HCT116 (cell line): ENCODE measurements around the gene CSNK1G1. TPM values are rescaled to one million over a fixed set of nuclear protein-coding genes. Genes with fewer than 3 reads are reported as not detected.

Experiments used
- ATAC-seq: fragments of 200-7000 bp; cut with Tn5 transposase; 2 replicates; pipeline ENCODE4 v1.9.1; 2020; ENCODE audit warnings: mild to moderate bottlenecking, moderate library complexity
- BruUV-seq: library from RNA; stranded (reverse); fragments of 400-500 nt; replicated peaks from 2 replicates; lab custom pipeline; 2021; lab: Mats Ljungman, UMichigan
- CTCF ChIA-PET: fragments of 300-600 bp; sonication (Branson Sonifier 250); formaldehyde crosslinking; loops from one replicate; lab custom pipeline; 2021; ENCODE audit warnings: antibody characterized with exemption; lab: Charles Lee
- POLR2A ChIA-PET: fragments of 300-600, 350-600 bp; sonication (Branson Sonifier 250); formaldehyde crosslinking; loops from one replicate; lab custom pipeline; 2021; ENCODE audit warnings: antibody characterized with exemption; lab: Charles Lee
- RAD21 ChIA-PET, 2 experiments: fragments of 300-600 bp; sonication (Branson Sonifier 250); formaldehyde crosslinking; loops; one replicate each; lab custom pipeline; 2023; ENCODE audit warnings: low total read pairs in 2 of 2; ENCODE audit not compliant: uncharacterized antibody in 2 of 2, unreplicated experiment in 2 of 2, low non-redundant PET in 1 of 2; lab: Charles Lee
- DNase-seq: peaks from one replicate; pipeline ENCODE4 v3.0.0-alpha.2; 2010; ENCODE audit warnings: low read depth, low spot score
- H2AFZ ChIP-seq: fragments of 200-600 bp; shearing (Covaris generic), sonication (generic); 2 replicates; pipeline ENCODE4 v1.6.1; 2017; ENCODE audit warnings: low read depth, mixed run types, mixed read lengths, antibody characterized with exemption, low read length; ENCODE audit not compliant: poor library complexity, severe bottlenecking
- H3K27ac ChIP-seq: 2 replicates; pipeline ENCODE4 v1.5.1; 2012; ENCODE audit warnings: low read depth, low read length
- H3K27me3 ChIP-seq: fragments of 200-600 bp; sonication (generic); 2 replicates; pipeline ENCODE4 v1.6.1; 2016; ENCODE audit warnings: mixed run types, low read length, mixed read lengths; ENCODE audit not compliant: insufficient read depth
- H3K36me3 ChIP-seq, 2 experiments: fragments of 200-500 bp in 1 of 2; fragments of 200-600 bp in 1 of 2; sonication (Bioruptor generic) in 1 of 2; sonication (generic) in 1 of 2; 2 replicates each; pipeline versions ENCODE4 v1.5.1 to v1.6.1; 2014 to 2016; ENCODE audit warnings: low read length in 2 of 2, inconsistent platforms in 1 of 2, mixed read lengths in 1 of 2, mixed run types in 1 of 2; ENCODE audit not compliant: insufficient read depth in 2 of 2, control insufficient read depth in 1 of 2
- H3K4me1 ChIP-seq, 2 experiments: fragments of 200-600 bp in 1 of 2; sonication (generic) in 1 of 2; 2 replicates each; pipeline versions ENCODE4 v1.5.1 to v1.6.1; 2012 to 2017; ENCODE audit warnings: low read length in 2 of 2, inconsistent platforms in 1 of 2, mild to moderate bottlenecking in 1 of 2, mixed read lengths in 1 of 2, mixed run types in 1 of 2, moderate library complexity in 1 of 2; ENCODE audit not compliant: insufficient read depth in 2 of 2, control insufficient read depth in 1 of 2
- H3K4me2 ChIP-seq: fragments of 200-600 bp; sonication (generic); 2 replicates; pipeline ENCODE4 v1.6.1; 2017; ENCODE audit warnings: mixed run types, low read length, mixed read lengths
- H3K4me3 ChIP-seq, 2 experiments: fragments of 200-600 bp in 1 of 2; sonication (generic) in 1 of 2; replicated peaks in 1 of 2; 2 replicates each; pipeline ENCODE4 v1.5.1; 2011 to 2016; ENCODE audit warnings: low read length in 2 of 2, control low read depth in 1 of 2, low read depth in 1 of 2, mild to moderate bottlenecking in 1 of 2, mixed read lengths in 1 of 2, mixed run types in 1 of 2
- H3K79me2 ChIP-seq: fragments of 200-600 bp; sonication (generic); 2 replicates; pipeline ENCODE4 v1.6.1; 2017; ENCODE audit warnings: mild to moderate bottlenecking, mixed run types, low read length, moderate library complexity, mixed read lengths; ENCODE audit not compliant: insufficient read depth
- H3K9ac ChIP-seq: fragments of 200-600 bp; sonication (generic); 2 replicates; pipeline ENCODE4 v1.6.1; 2016; ENCODE audit warnings: low read length, mixed read lengths
- H3K9me2 ChIP-seq: fragments of 200-600 bp; sonication (generic), shearing (Covaris generic); 2 replicates; pipeline ENCODE4 v1.6.1; 2017; ENCODE audit warnings: mixed run types, mild to moderate bottlenecking, moderate library complexity; ENCODE audit not compliant: insufficient read depth
- H3K9me3 ChIP-seq, 2 experiments: fragments of 200-500 bp in 1 of 2; fragments of 200-600 bp in 1 of 2; sonication (Bioruptor generic) in 1 of 2; sonication (generic) in 1 of 2; 2 replicates each; pipeline ENCODE4 v1.6.1; 2014 to 2017; ENCODE audit warnings: low read length in 2 of 2, mixed read lengths in 2 of 2, inconsistent platforms in 1 of 2, low read depth in 1 of 2, mild to moderate bottlenecking in 1 of 2, mixed run types in 1 of 2, moderate library complexity in 1 of 2; ENCODE audit not compliant: control insufficient read depth in 1 of 2, insufficient read depth in 1 of 2
- H4K20me1 ChIP-seq: fragments of 200-600 bp; sonication (generic), shearing (Covaris generic); 2 replicates; pipeline ENCODE4 v1.6.1; 2017; ENCODE audit warnings: mixed run types, mild to moderate bottlenecking, moderate library complexity; ENCODE audit not compliant: insufficient read depth
- ELF1 ChIP-seq: IDR thresholded peaks from 2 replicates; pipeline ENCODE4 v1.6.1; 2012; ENCODE audit warnings: low read depth, borderline replicate concordance
- EZH2 ChIP-seq: fragments of 200-600 bp; sonication (generic); IDR thresholded peaks from 2 replicates; pipeline ENCODE4 v1.6.1; 2017; ENCODE audit warnings: antibody characterized with exemption, mixed run types
- EZH2phosphoT487 ChIP-seq: fragments of 200-600 bp; IDR thresholded peaks from 2 replicates; pipeline ENCODE4 v1.6.1; 2018; ENCODE audit warnings: antibody characterized with exemption, borderline replicate concordance
- FOSL1 ChIP-seq: IDR thresholded peaks from 2 replicates; pipeline ENCODE4 v1.6.1; 2012; ENCODE audit warnings: low read depth
- JUND ChIP-seq: IDR thresholded peaks from 2 replicates; pipeline ENCODE4 v1.6.1; 2012
- POLR2AphosphoS5 ChIP-seq: IDR thresholded peaks from 2 replicates; pipeline ENCODE4 v1.6.1; 2011; ENCODE audit warnings: mild to moderate bottlenecking, low read depth, low read length, moderate library complexity
- RAD21 ChIP-seq: IDR thresholded peaks from 2 replicates; pipeline ENCODE4 v1.6.1; 2012; ENCODE audit warnings: low read depth, mild to moderate bottlenecking
- SP1 ChIP-seq: IDR thresholded peaks from 2 replicates; pipeline ENCODE4 v1.6.1; 2012; ENCODE audit warnings: low read depth
- YY1 ChIP-seq: IDR thresholded peaks from 2 replicates; pipeline ENCODE4 v1.6.1; 2011; ENCODE audit warnings: low read length, low read depth, moderate library complexity, mild to moderate bottlenecking; ENCODE audit not compliant: insufficient replicate concordance; ENCODE audit errors: extremely low read depth
- intact Hi-C: fragments of 100-400 bp; cut with micrococcal nuclease; formaldehyde crosslinking; loops from 2 replicates; pipeline ENCODE4 v1.10.0; 2022
- total RNA-seq: library from RNA; stranded (reverse); gene quantifications from one replicate; pipeline ENCODE4 v1.2.1, GENCODE V29; 2021; ENCODE audit not compliant: unreplicated experiment
- TF ChIP-seq, protein P1 (sequence below): IDR thresholded peaks from 2 replicates; pipeline ENCODE4 v1.6.1; 2012; ENCODE audit warnings: low read depth

The CSNK1G1 gene
- total RNA-seq, 1 experiment from 2014 or later, result 21.1 TPM

DNA sequence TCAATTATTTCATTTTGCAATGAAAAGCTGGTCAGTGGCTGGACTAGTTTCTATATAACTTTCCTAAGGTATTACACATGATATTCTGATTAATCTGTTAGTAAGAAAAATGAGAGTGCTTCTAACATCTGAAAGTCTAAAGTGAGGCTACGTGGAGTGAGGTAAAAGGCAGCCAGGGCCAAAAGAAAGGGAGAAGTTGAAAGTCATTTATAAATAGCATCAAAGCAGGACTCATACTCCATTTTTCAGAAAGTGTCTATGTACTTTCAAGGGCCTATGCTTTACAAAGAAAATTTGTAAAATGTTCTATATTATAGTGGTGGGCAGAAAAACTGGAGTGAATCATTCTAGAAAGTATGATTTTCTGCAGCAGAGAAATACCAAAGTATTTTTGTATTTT is 80.0 kb downstream of the CSNK1G1 start:
- H3K4me1 ChIP-seq, result no peaks in the 10 kb centered on the region
- no peaks in the 10 kb centered on the region for H3K9me3 ChIP-seq
- no peak overlapping the region for H3K4me2 ChIP-seq
- peaks cover 9% of the 10 kb centered on the region for H3K79me2 ChIP-seq
- H3K27me3 ChIP-seq, result no peaks in the 10 kb centered on the region
- H4K20me1 ChIP-seq, result no peaks in the 10 kb centered on the region
- ChIA-PET POLR2A (no interaction called here), CTCF (no interaction called here), RAD21 (interaction anchor here in 1 of 2 experiments (0.6 kb wide), 1 partner anchor 175 kb away, joined by 3 read pairs; no protein-coding TSS in a partner anchor)
- H3K4me3 ChIP-seq, result no peak overlapping the region
- no peak overlapping the region for H2AFZ ChIP-seq
- no peak for TF ChIP-seq SP1
- TF ChIP-seq POLR2AphosphoS5, result no peak
- no peak for TF ChIP-seq FOSL1
- no peak for TF ChIP-seq EZH2phosphoT487
- no peak for TF ChIP-seq JUND
- TF ChIP-seq, protein P1, sequence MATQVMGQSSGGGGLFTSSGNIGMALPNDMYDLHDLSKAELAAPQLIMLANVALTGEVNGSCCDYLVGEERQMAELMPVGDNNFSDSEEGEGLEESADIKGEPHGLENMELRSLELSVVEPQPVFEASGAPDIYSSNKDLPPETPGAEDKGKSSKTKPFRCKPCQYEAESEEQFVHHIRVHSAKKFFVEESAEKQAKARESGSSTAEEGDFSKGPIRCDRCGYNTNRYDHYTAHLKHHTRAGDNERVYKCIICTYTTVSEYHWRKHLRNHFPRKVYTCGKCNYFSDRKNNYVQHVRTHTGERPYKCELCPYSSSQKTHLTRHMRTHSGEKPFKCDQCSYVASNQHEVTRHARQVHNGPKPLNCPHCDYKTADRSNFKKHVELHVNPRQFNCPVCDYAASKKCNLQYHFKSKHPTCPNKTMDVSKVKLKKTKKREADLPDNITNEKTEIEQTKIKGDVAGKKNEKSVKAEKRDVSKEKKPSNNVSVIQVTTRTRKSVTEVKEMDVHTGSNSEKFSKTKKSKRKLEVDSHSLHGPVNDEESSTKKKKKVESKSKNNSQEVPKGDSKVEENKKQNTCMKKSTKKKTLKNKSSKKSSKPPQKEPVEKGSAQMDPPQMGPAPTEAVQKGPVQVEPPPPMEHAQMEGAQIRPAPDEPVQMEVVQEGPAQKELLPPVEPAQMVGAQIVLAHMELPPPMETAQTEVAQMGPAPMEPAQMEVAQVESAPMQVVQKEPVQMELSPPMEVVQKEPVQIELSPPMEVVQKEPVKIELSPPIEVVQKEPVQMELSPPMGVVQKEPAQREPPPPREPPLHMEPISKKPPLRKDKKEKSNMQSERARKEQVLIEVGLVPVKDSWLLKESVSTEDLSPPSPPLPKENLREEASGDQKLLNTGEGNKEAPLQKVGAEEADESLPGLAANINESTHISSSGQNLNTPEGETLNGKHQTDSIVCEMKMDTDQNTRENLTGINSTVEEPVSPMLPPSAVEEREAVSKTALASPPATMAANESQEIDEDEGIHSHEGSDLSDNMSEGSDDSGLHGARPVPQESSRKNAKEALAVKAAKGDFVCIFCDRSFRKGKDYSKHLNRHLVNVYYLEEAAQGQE, result no peak
- TF ChIP-seq ELF1, result no peak
- no peak for TF ChIP-seq EZH2
- TF ChIP-seq YY1, result no peak
- TF ChIP-seq RAD21, result no peak
- H3K9ac ChIP-seq, result no peak overlapping the region
- no peak overlapping the region for H3K27ac ChIP-seq
- no TSS peak for BruUV-seq
- no peaks in the 10 kb centered on the region for H3K9me2 ChIP-seq
- DNase-seq, result no peak
- intact Hi-C loops, result no loop called here
- no peaks in the 10 kb centered on the region; a peak in 1 of 4 replicates for H3K36me3 ChIP-seq
- no peak for ATAC-seq
